Chondrocyte (in vitro differentiated cells): ENCODE data around the gene LIPC. TPM values are rescaled to one million over a fixed set of nuclear protein-coding genes. Genes with fewer than 3 reads are reported as not detected.

ENCODE experiments used
- DNase-seq: peaks from one replicate; pipeline ENCODE4 v3.0.0; 2021; ENCODE audit warnings: mixed read lengths, low spot score
- H3K27ac Mint-ChIP-seq: one replicate; pipeline ENCODE4 v1.8.0; 2021; ENCODE audit warnings: mild to moderate bottlenecking, moderate library complexity, mixed read lengths; ENCODE audit not compliant: unreplicated experiment
- H3K27me3 Mint-ChIP-seq: 2 replicates; pipeline ENCODE4 v1.8.0; 2021; ENCODE audit warnings: low read depth, mixed read lengths
- H3K36me3 Mint-ChIP-seq: 2 replicates; pipeline ENCODE4 v1.8.0; 2021; ENCODE audit warnings: low read depth, mixed read lengths
- H3K4me1 Mint-ChIP-seq: 2 replicates; pipeline ENCODE4 v1.8.0; 2021; ENCODE audit warnings: low read depth, mild to moderate bottlenecking, mixed read lengths
- H3K4me3 Mint-ChIP-seq: one replicate; pipeline ENCODE4 v1.8.0; 2021; ENCODE audit warnings: mild to moderate bottlenecking, moderate library complexity, mixed read lengths; ENCODE audit not compliant: unreplicated experiment
- H3K9me3 Mint-ChIP-seq: 2 replicates; pipeline ENCODE4 v1.8.0; 2021; ENCODE audit warnings: low read depth, mixed read lengths
- CTCF ChIP-seq: fragments of 200-600 bp; sonication (generic); IDR thresholded peaks from 2 replicates; pipeline ENCODE4 v1.5.0; 2021; ENCODE audit warnings: antibody characterized with exemption, mild to moderate bottlenecking, moderate library complexity
- total RNA-seq: library from RNA; stranded (reverse); gene quantifications from 3 replicates; pipeline ENCODE4 v1.2.1, GENCODE V29; 2021

Gene LIPC
- total RNA-seq, 1 donor from 2014 or later: not detected

GRCh38 chr15:58423831-58424608 lies 7.8 kb upstream of the LIPC start:
- H3K9me3 Mint-ChIP-seq: no peaks in the 10 kb centered on the region
- no peak for TF ChIP-seq CTCF
- no peak overlapping the region for H3K27ac Mint-ChIP-seq
- no peak overlapping the region for H3K4me3 Mint-ChIP-seq
- no peaks in the 10 kb centered on the region for H3K4me1 Mint-ChIP-seq
- peaks cover 2% of the 10 kb centered on the region for H3K27me3 Mint-ChIP-seq
- no peaks in the 10 kb centered on the region for H3K36me3 Mint-ChIP-seq
- DNase-seq: no peak

GRCh38 chr15:58424722-58425121 lies 7.1 kb upstream of the LIPC start:
- H3K4me1 Mint-ChIP-seq: no peaks in the 10 kb centered on the region

GRCh38 chr15:58425185-58425584 lies 6.6 kb upstream of the LIPC start:
- no peak for TF ChIP-seq CTCF
- Mint-ChIP-seq H3K4me1 (no peaks in the 10 kb centered on the region), H3K27ac (no peak overlapping the region), H3K4me3 (no peak overlapping the region), H3K9me3 (no peaks in the 10 kb centered on the region), H3K27me3 (no peaks in the 10 kb centered on the region), H3K36me3 (no peaks in the 10 kb centered on the region)
- no peak for DNase-seq

More at GRCh38 chr15:58424722-58425121, 7.1 kb upstream of the LIPC start:
- no peak overlapping the region for H3K4me3 Mint-ChIP-seq
- no peak for TF ChIP-seq CTCF
- no peaks in the 10 kb centered on the region for H3K36me3 Mint-ChIP-seq
- no peaks in the 10 kb centered on the region for H3K9me3 Mint-ChIP-seq
- DNase-seq: no peak
- no peak overlapping the region for H3K27ac Mint-ChIP-seq
- peaks cover 2% of the 10 kb centered on the region for H3K27me3 Mint-ChIP-seq

- no peaks in the 10 kb centered on the region for H3K4me1 Mint-ChIP-seq
- no peaks in the 10 kb centered on the region for H3K36me3 Mint-ChIP-seq
- no peaks in the 10 kb centered on the region for H3K27me3 Mint-ChIP-seq
- TF ChIP-seq CTCF: no peak
- DNase-seq: no peak
- H3K27ac Mint-ChIP-seq: no peak overlapping the region
- H3K4me3 Mint-ChIP-seq: no peak overlapping the region
- H3K9me3 Mint-ChIP-seq: no peaks in the 10 kb centered on the region
Measured at GRCh38 chr15:58425834-58426233, 6.0 kb upstream of the LIPC start.

GRCh38 chr15:58426501-58426900 lies 5.3 kb upstream of the LIPC start:
- H3K9me3 Mint-ChIP-seq: no peaks in the 10 kb centered on the region
- H3K4me1 Mint-ChIP-seq: no peaks in the 10 kb centered on the region
- no peak for TF ChIP-seq CTCF
- DNase-seq: no peak
- H3K27ac Mint-ChIP-seq: no peak overlapping the region
- H3K27me3 Mint-ChIP-seq: no peaks in the 10 kb centered on the region
- no peak overlapping the region for H3K4me3 Mint-ChIP-seq
- no peaks in the 10 kb centered on the region for H3K36me3 Mint-ChIP-seq
